ENCODE results near the gene ETV1.

The ETV1 gene

DNA sequence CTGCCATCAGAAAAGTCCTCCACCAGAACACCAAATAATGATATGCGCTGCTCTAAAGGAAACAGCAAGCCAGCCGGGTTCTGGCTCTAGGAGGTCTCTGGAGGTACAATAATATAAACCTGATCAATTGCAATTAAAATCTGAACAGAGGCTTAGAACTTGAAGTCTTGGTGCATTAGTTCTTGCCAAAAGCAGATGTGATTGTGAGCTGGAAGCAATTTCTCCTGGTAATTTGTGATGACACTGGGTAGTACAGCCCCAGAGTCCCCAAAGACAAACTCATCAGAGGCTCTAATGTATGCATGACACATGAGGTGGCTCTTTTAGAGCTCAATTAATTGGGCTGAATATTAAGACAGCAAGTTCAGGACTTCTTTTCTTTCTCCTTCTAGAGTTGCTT lies 3.3 kb downstream of the ETV1 start:
- DNase-seq, result no peak

DNA sequence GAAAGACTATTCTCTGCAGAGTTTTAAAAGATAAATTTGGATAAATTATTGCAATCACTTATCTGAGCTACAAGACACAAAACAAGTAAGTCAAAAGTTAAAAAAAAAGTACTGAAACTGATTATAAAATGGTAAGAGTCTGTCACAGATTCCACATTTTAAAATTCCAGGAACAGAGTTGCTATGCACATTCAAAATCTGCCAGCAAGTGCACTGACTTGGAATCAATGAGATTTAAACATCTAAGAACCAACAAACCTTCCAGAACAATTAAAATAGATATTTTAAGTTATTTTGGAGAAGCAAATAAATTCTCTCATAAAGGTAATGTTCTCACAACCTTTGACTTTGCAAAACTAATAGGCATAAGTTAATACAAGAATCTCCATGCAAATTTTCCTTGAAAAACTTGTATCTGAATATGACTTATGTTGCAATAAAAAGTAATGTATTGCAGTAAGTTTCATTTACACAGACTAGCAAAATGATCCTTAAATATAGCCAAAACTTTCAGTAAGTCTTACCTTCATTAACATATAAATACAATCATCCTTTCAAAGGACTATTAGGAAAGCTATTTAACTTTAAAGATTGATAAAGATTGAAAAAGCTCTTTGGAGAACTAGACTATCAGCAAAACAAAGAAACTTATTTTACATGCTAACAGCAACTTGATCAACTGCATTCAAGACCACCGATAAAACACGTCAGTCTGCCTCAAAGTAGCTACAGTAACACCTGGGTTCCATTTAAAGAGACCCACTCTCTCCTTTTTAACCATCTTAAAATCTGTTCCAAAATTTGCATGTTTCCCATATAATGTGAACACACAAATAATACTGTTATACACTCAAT lies 4.4 kb downstream of the ETV1 start:
- no peak for DNase-seq

- DNase-seq, result no peak
Observed at GRCh38 chr7:13984061-13984460, 5.4 kb downstream of the ETV1 start.

DNA sequence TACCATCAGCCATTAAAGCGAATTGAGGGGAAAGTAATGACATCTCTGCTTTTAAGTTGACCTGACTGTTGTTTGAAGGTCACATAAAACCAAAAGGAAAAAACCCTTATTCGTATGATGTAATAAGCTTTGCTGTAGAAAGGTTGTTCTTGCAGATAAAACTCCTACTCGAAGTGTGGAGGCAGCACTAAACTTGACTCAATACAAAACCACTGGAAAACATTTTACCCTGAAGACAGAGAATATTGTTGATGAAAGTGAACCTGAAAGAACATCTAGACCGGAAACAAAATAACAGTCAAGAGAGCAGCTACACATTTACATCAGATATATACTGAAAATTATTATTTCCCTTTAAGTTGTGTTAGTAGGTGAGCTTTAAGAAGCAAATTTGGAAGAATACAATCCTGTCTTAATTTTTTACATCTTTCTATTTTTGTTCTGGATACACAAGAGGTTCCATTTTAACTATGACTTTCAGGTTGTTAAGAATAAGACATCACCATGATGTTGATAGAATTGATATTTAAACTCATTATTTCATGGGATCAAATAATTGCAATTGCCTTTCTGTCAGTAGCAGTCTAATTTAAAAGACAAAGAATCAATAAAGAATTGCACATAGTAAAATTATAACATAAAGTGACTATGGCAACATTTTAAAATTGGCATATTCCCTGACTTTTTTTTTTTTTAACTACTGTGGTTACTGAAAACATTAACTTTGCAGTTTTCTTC lies 6.4 kb downstream of the ETV1 start:
- DNase-seq, result no peak

DNA sequence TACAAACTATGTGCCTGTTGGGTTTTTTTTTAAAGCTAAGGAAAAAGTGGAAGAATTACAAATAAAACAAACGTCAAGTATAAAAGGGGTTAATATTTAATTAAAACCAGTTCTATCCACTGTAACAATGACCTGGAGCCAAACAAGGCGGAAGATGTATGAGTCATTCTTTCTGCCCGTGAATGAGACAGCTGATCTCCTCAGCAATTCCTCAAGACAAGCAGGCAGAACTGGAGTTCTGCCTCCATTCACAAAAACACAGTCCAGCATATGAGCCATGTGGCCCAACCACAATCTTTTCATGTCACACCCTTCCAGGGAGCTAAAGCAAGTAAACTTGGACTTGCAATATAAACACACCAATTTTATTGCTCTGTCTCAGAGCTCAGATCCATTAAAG lies 8.4 kb downstream of the ETV1 start:
- DNase-seq, result no peak

GRCh38 chr7:13980474-13980873 lies 9.0 kb downstream of the ETV1 start:
- DNase-seq, result no peak

GRCh38 chr7:13979671-13980435 lies 9.6 kb downstream of the ETV1 start:
- no peak for DNase-seq

DNA sequence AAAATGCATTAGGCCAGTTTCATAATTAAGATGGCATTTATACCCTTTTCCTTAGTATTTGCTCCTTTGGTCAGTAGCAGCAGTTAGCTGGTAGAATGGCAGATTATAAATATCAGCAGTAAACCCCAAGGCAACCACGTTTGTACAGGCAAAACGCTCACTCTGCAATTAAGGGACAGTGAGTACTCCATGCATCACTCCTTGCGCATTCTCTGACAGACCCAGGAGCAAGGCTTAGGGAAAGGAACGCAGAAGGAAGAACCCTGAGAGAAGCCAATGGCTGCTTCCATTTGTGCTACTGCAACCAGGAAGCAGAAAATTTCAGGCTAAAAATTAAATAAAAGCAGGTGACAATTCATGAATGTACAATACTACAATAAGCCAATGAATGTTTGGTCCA lies 12.9 kb downstream of the ETV1 start:
- no peak for DNase-seq

GRCh38 chr7:13965077-13965476 lies 24.4 kb downstream of the ETV1 start:
- no peak for DNase-seq

- DNase-seq, result no peak
Observed at GRCh38 chr7:13963925-13964324, 25.5 kb downstream of the ETV1 start.

DNA sequence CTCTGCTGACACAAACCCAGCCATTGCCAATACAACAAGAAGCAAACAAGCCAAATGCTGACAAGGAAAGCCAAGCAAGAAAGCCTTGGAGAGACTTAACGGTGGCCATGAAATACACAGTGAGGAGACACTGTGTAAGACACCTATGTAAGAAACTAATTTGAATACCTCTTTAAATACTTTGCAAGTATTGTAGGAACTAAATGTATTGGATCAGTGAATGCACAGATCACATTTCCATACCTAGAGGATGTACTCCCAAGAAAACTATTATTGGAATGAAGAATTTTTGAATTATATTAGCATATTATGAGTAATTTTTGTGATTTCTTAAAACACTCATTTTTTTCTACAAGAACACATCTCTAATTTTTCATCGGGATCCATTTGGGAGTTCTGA lies 34.0 kb downstream of the ETV1 start:
- no peak for DNase-seq

GRCh38 chr7:13953368-13953767 lies 36.1 kb downstream of the ETV1 start:
- DNase-seq, result no peak

- DNase-seq, result no peak
Observed at GRCh38 chr7:13952921-13953320, 36.5 kb downstream of the ETV1 start.

- DNase-seq, result no peak
Observed at GRCh38 chr7:13949939-13950338, 39.5 kb downstream of the ETV1 start.

DNA sequence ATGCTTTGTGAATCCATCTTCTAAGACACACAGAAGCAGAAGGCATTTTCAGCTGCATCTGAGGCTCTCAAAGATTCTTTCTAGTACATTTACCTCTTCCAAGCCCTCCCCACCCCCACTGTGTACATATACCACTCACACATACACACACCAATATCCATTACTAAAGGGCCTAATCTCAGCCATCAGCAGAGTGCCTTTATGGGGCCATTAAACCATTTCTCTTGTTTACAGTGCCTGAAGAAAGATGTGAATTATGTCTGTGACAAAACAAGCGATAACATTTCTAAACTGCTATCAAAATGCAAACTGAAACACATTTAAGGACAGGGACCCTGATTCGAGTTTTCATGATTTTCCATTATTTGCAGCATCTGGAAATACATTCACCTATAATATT lies 40.0 kb downstream of the ETV1 start:
- DNase-seq, result no peak

DNA sequence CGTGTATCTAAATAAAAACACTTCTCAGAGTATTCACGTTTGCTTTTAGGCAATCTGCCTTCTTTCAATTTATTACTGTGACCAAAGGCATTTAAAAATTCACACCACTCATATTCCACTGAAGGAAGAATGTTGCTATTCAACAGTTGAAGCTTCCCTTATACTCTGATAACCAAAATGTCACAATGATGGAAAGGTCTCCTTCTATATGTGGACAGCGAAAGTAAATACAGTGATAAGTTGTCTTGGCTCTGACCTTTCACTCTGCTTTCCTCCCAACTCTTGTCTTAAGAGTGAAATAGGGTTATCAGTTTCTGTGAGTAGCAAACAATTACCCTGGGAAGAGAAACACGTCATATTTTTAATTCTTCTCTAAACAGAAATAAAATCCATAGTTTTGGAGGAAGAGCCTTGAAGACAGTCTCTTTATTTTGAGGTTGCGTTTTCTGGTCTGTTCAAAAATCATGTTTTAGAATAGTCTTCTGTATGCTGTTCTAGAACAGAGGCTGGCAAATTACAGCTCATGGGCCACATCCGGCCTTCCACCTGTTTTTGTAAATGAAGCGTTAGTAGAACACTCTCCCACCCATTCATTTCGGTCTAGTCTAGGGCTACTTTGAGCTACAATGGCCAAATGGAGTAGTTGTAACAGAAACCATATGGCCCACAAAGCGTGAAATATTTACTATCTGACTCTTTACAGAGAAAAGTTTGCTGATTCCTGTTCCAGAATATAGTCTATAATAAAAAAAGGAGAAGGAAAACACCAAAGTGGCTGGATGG lies 41.3 kb downstream of the ETV1 start:
- DNase-seq, result no peak

- no peak for DNase-seq
Observed at GRCh38 chr7:13947535-13947934, 41.9 kb downstream of the ETV1 start.

- DNase-seq, result no peak
Observed at GRCh38 chr7:13946181-13946580, 43.3 kb downstream of the ETV1 start.

DNA sequence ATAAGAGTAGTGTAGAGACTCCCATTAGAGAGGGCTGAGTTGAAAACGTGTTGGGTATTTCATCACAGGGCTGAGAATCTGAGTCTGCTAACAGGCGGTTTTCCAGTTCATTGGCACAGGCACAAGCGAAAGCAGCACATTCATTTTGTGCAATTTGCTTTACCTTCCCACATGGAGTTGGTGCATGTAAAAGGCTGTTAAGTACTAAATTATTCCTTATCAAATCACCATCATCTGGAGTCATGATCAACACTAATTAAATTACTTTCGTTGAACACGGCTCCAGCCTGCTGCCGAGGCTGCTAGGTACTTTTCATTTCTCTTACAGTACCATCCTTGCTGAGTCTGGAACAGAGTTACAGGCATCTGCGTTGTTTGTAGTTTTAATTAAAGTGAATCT lies 43.8 kb downstream of the ETV1 start:
- DNase-seq, result peak in 1 of 2 donors; percentile 55

- no peak for DNase-seq
Observed at GRCh38 chr7:13933536-13933935, 55.9 kb downstream of the ETV1 start.

DNA sequence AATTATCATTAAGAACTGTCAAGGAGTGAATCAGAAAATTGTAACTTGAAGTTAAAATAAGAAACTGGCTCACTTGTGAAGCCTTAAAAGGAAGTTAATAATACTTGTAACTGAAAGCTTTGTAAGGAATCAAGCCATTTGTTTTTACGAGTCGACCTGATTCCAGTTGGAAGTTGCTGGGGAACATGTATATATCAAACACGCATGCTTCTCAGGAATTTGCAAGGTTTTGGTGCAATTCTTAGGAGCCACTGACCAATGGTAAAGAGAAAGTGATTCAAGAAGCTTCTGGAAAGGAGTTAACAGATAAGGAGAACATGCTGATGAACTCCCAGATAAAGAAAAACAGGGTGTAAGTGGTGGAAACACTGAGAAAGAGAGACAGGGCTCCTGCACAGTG lies 56.4 kb downstream of the ETV1 start:
- DNase-seq, result no peak

- DNase-seq, result no peak
Observed at GRCh38 chr7:13932131-13932530, 57.3 kb downstream of the ETV1 start.

GRCh38 chr7:13921062-13921461 lies 68.4 kb downstream of the ETV1 start:
- no peak for DNase-seq

Measured in hippocampal formation (tissue), 2 donors.